H1 (cell line): ENCODE results near the gene AQP10. TPM values are rescaled to one million over a fixed set of nuclear protein-coding genes. Genes with fewer than 3 reads are reported as not detected.

Source experiments
- BCL11A ChIP-seq, 2 experiments: IDR thresholded peaks; one replicate each; pipeline ENCODE4 v1.6.1; 2011; ENCODE audit warnings: low read depth in 2 of 2, low read length in 2 of 2, mild to moderate bottlenecking in 2 of 2
- GTF2F1 ChIP-seq: IDR thresholded peaks from 2 replicates; pipeline ENCODE4 v1.6.1; 2012; ENCODE audit warnings: low read depth, low read length, improper control_type of control experiment, borderline replicate concordance
- PHF8 ChIP-seq: fragments of 200-600 bp; sonication (generic); conservative IDR thresholded peaks from 2 replicates; pipeline ENCODE4 v1.7.1; 2012; ENCODE audit warnings: low read depth, mild to moderate bottlenecking, inconsistent platforms, low read length, moderate library complexity
- SIN3A ChIP-seq, 2 experiments: IDR thresholded peaks in 1 of 2; conservative IDR thresholded peaks in 1 of 2; 2 replicates each; pipeline ENCODE4 v1.6.1; 2011 to 2012; ENCODE audit warnings: low read length in 2 of 2, improper control_type of control experiment in 1 of 2, low read depth in 1 of 2, mild to moderate bottlenecking in 1 of 2
- polyA plus RNA-seq, 7 experiments: library from polyadenylated mRNA; depleted of rRNA in 3 of 7; stranded (reverse) in 5 of 7; unstranded in 2 of 7; fragments of >200 nt in 5 of 7; fragments of 200-250 nt in 2 of 7; gene quantifications; 1 replicate in 5 of 7; 2 replicates in 1 of 7; 4 replicates in 1 of 7; pipeline versions ENCODE4 v1.2.1 to v1.2.3, GENCODE V29; 2011 to 2013; ENCODE audit warnings: missing spikeins in 2 of 7, mixed read lengths in 2 of 7
- total RNA-seq: library from RNA; stranded (reverse); fragmentation: NEBNext Ultra II Directional; extraction: Animal tissue kit (Norgen Biotek cat#: 25700); gene quantifications from 2 replicates; pipeline ENCODE4 v1.2.1, GENCODE V29; 2021

AQP10 gene
- total and polyA plus RNA-seq, 2 of the 8 experiments (the other 6 are each of a cell fraction or from before 2014, with no cell fraction given) = not detected

- no peak for TF ChIP-seq BCL11A (IDR thresholded peaks at IDR 0.05; ENCODE audit: low read depth in 2 of 2, low read length in 2 of 2)
- no peak for TF ChIP-seq PHF8
- TF ChIP-seq SIN3A (conservative IDR thresholded peaks at IDR 0.05 in 1 of 2, IDR thresholded peaks at IDR 0.05 in 1 of 2; ENCODE audit: low read depth in 1 of 2, low read length in 2 of 2) = no peak
- no peak for TF ChIP-seq GTF2F1
These were observed at the start of gene AQP10 (continued) for GRCh38 chr1:154320882-154321608.
